NCI-H69 (cell line): Measurements from ENCODE around the gene CACNA1I.

Source experiments
- DNase-seq: peaks from one replicate; lab custom pipeline; 2025; lab: John Stamatoyannopoulos, UW

CACNA1I gene

DNA sequence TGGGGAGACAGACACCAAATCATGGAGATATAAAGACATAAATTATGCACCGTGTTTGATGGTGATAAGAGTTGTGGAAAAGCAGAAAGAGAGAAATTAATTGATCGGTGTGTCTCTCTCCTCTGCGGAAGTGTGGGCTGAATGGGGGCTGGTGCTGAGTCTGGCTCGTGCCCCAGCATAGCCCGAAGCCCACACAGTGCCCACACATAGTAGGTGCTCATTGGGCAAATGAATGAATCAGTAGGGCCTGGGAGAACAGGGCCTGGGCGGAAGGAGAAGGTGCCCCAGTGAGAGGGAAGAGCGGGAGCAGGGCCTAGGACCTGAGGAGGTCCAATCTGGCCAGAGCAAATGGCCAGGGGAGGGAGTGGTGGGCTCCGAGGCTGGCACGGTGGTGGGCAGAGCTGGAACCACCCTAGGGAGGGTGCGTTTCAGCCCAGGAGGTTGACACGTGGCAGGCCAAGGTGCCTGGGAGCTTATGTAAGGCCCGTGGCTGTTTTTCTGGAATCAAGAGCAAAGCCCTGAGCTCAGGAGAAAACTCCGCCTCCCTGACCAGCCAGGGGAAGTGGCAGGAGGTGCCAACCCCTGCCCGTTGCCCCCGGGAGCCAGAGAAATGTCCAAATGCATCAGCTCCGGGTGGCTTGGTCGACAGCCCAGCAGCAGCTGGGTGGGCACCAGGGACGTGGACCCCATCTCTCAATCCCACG is 2.1 kb upstream of the CACNA1I start:
- DNase-seq = no peak

GRCh38 chr22:39569066-39569465 is 1.5 kb upstream of the CACNA1I start:
- no peak for DNase-seq

GRCh38 chr22:39570226-39570625 is 327 bp upstream of the CACNA1I start:
- no peak for DNase-seq

- no peak for DNase-seq
These were observed 985 bp downstream of the CACNA1I start for GRCh38 chr22:39571538-39571937.

DNA sequence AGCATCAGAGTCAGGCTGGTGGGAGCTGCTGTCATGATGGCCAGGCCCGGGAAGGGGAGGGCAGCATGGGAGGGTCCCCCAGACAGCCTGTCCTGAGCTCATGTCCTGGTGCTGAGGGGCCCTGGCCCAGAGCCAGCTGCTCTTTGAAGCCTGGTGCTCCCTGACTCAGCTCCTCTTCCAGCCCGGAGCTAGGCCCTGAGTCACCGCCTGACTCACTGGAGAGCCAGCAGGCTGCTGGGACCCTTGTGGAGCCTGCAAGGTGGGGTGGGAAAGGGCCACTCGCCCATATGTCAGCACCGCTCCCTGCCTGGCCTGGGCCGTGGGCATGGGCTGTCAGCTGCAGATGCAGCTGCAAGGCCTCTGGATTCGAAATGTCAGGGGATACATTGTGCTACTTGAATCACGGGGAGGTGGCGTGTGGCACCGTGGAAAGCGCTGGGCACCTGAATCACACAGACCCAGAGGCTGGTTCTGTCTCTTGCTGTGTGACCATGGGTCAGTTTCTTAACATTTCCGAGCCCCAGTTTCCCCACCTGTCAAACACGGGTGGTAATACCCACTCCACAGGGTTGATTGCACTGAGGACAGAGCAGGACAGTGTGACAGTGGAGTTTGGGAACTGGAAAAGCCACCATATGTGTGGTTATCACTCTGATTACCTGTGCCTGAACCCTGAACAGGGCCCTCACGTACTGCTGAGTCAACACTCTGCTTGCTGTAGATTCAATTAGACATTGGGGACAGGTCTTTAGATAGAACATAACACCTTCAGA is 4.4 kb downstream of the CACNA1I start:
- peak; percentile 14 for DNase-seq

GRCh38 chr22:39575552-39575825 is 4.9 kb downstream of the CACNA1I start:
- DNase-seq = no peak

GRCh38 chr22:39576027-39576426 is 5.5 kb downstream of the CACNA1I start:
- no peak for DNase-seq

DNA sequence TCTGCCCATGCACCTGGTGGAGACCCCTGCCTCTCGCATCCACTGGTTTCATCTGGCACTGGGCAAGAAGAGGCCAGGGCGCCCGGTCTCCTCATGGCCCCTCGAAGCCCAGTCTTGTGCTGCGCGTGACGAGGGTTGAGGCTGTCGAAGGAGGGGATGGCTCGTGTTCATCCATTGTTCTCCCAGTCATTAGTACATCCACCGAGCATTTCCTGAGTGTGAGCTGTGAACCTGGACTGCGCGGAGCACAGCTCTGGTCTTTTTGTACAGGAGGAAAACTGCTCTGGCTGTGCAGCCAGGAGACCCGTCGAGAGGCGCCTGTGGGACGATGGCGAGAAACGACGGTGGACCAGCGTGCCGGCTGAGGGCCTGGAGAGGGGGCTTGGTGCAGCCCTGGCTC is 6.8 kb downstream of the CACNA1I start:
- DNase-seq = no peak

GRCh38 chr22:39577900-39578299 is 7.3 kb downstream of the CACNA1I start:
- DNase-seq = no peak

- DNase-seq = no peak
These were observed 9.5 kb downstream of the CACNA1I start for GRCh38 chr22:39580006-39580441.

DNA sequence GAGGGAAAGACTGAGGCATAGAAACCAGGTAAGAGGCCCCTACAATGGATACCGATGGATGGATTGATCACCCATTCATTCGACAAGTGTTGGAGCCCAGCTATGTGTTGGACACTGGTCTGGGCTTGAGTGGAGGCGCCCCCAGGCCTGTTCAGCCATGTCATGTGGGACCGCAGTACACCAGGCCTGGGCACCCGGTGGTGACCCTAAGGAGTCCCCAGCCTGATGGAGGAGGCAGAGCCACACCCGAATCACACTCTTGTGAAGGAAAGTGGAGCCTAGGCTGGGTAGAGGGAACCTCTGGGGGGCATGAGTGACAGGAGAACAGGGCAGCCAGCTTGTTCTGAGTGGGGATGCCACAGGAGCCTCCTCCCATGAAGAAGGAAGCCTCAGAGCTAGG is 10.2 kb downstream of the CACNA1I start:
- no peak for DNase-seq

DNA sequence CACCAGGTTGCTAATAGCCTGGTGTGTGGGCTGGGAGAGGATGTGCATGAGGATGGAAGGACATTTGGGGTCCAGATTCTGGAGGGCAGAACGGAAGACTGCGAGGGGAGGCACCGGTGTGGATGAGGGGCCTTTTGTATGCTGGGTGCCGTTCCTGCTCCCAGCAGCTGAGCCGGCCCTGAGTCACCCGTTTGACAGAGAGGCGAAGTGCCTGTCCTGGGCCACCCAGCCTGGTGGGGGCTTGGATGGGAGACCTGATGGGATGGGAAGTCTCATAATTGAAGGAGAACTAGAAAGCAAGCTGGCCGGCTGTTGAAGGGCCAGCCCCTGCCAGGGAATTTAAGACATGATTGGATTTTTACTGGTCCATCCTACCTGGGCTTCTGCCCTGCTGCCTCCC is 10.8 kb downstream of the CACNA1I start:
- no peak for DNase-seq

DNA sequence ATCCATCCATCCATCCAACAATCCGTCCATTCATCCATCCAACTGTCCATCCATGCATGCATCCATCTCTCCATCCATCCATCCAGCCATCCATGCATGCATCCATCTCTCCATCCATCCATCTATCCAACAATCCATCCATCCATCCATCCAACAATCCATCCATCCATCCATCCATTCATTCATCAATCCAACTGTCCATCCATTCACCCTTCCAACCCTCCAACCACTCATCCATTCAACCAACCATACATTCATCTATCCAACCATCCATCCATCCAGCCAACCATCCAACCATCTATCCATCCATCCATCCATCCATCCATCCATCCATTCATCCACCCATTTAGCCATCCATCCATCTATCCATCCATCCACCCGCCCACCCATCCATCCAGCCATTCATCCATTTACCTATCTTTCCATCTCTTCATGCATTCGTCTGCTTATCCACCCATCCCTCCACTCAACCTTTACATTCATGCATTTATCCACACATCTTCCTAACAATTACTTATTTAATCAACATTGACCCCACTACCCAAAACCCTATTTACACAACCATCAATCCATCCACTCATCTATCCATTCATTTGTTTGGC is 12.6 kb downstream of the CACNA1I start:
- no peak for DNase-seq

DNA sequence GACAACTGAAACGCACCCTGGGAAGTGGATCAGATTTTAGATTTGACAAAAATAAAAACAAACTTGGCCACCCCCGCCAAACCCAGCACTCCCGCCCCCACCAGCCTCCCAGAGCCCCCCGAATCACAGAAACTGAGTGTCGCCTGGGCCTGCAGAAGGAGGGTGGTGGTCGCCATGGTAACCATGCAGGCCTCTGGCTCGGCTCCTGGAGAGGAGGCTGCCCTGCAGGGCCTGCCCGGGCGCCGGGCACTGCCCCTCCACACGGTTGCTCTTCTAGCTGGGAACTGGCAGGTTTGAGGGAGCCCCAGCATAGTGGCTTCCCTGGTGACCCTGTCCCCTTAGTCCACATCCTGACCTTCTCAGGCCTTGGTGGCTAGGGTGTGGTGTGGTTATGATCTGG is 19.3 kb downstream of the CACNA1I start:
- no peak for DNase-seq

GRCh38 chr22:39592081-39593065 is 21.8 kb downstream of the CACNA1I start:
- peak; percentile 38 for DNase-seq

DNA sequence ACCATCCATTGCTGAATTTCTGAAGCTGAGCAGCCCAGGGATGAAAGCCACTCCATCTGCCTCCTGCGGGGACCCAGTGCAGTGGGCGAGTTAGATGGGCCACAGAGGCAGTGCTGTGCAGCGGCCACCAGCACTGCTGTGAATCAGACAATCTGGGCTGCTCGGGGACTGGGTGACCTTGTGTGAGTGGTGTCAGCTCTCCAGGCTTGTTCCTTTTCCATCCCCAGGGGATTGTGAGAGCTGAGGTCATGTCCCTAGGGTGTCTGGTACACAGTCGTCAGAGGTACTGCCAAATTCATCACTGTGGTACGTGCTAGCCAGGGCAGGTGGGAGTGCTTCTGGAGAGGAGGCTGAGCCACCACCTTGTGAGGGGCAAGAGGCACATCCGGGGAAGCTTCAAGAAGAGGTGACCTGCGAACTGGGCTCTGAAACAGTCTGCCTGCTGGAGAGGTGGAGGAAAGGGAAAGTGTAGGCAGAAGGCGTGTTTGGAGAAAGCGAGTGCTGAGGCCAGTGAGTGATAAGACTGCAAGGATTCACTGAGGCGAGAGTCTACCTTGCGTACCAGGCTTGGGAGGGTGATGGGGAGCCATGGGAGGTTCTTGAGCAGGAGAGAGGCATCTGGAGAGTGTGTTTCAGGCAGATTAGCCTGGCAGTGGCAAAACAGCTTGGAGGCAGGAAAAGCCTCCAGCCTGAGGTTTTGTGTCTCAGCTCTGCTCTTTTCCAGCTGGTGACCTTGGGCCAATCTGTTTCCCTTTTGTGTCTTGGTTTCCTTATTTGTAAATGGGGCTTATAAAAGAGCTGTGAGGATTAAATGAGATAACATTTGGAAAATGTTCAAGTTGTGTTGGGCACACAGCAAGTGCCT is 22.7 kb downstream of the CACNA1I start:
- peak; percentile 38 for DNase-seq

DNA sequence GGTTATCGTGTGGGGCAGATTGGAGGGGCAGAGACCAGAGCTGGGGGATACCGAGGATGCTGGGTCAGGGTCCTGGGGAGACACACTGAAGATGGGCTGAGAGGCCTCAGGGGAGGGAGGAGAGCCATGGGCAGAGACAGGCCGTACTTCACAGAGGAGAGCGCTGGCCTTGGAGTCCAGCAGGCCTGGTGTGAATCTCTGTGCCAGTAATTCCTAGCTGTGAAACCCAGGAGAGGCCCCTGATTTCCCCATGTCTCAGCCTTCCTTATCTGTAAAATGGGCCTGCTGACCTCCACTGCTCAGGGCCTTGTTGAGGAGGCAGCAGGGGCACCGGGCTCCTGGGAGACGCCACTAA is 23.4 kb downstream of the CACNA1I start:
- DNase-seq = no peak

GRCh38 chr22:39594411-39594810 is 23.9 kb downstream of the CACNA1I start:
- DNase-seq = peak; percentile 49

DNA sequence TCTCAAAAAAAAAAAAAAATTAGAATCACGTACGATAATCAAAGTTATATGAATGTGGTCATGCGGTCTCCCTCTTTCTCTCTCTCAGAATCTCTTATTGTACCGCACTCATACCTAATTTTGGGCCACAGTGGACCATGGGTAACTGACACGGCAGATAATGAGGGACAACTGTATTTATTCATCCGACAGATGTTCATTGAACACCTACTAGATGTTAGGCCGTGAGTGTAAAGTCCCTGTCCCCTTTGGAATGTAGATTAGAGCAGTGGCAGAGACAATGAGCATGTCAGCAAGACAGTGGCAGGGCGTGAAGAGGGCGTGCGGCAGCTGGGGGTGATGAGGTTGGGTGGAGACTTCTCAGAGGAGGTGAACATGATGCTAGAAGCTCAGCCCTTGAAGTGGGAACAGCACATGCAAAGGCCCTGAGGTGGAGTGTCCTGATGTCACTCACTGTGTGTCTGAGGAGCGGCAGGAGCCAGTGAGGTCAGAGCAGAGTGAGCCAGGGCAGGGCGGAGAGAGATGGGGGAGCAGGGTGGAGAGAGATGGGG is 25.1 kb downstream of the CACNA1I start:
- DNase-seq = no peak

DNA sequence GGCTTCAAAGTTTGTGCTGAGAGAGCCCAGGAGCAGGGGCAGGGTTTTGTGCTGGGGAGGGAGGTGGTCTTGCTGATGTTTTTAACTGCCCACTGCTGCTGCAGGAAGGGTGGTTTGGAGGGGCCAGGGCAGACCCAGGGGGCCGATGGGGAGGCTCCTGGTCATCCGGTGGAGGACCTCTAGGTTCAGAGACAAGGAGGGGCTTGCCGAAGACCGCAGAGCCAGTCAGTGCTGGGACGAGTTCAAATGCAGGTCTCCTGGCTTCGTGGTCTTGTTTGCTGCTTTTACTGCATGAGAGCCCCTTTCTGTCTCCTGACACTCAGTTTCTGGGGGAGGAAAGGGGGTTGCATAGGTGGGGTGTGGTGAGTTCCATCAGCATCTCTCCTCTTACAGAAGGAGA is 26.0 kb downstream of the CACNA1I start:
- DNase-seq = no peak

DNA sequence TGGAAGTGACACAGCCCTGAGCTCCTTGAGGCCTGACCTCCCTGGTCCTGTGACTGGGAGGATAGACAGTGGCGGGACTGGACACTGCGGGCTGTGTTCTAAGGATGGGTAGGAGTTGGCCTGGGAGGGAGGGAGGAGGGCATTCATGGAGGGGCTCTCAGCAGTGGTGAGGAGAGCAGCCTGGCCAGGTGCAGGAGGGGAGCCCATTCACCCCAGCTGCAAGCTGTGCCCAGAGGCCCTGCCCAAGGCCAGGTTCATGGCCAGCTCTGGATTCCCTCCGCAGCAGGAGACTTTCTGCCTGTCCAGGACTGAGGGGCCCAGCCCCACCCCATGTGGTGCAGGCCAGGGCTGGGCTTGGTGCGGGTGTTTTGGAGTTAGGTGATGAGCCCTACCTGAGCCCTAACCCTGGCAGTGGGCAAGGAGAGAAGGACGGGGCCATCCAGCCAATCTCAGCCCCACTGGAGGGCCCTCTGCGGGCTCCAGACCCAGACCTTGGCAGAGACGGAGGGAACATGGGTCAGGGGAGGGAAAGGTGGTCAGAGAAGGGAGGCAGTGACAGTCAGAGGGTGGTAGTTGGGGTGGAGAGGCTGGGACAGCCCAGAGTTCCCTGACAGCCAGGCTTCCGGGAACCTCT is 26.8 kb downstream of the CACNA1I start:
- DNase-seq = no peak
